Panc1 (cell line): ENCODE measurements around the gene CMIP. TPM values are rescaled to one million over a fixed set of nuclear protein-coding genes. Genes with fewer than 3 reads are reported as not detected.

Experiments used
- ATAC-seq: fragments of 200-7000 bp; cut with Tn5 transposase; 2 replicates; pipeline ENCODE4 v1.9.1; 2020; ENCODE audit warnings: mild to moderate bottlenecking, moderate library complexity
- BruUV-seq: library from RNA; stranded (reverse); fragments of 400-500 nt; replicated peaks from 2 replicates; lab custom pipeline; 2021; lab: Mats Ljungman, UMichigan
- CTCF ChIA-PET: fragments of 300-600 bp; sonication (Branson Sonifier 250); formaldehyde crosslinking; loops from one replicate; lab custom pipeline; 2022; ENCODE audit warnings: antibody characterized with exemption; lab: Charles Lee
- POLR2A ChIA-PET: fragments of 300-600 bp; sonication (Branson Sonifier 250); formaldehyde crosslinking; loops from one replicate; lab custom pipeline; 2022; ENCODE audit warnings: antibody characterized with exemption; lab: Charles Lee
- DNase-seq: peaks from one replicate; pipeline ENCODE4 v3.0.0-alpha.2; 2010; ENCODE audit warnings: low read depth, low spot score
- H3K27ac ChIP-seq: 2 replicates; pipeline ENCODE4 v1.5.1; 2011; ENCODE audit warnings: mild to moderate bottlenecking, low read length, inconsistent platforms
- H3K27me3 ChIP-seq: fragments of 200-500 bp; sonication (Bioruptor generic); 2 replicates; pipeline ENCODE4 v1.6.0; 2014; ENCODE audit warnings: low read length, inconsistent platforms; ENCODE audit not compliant: control insufficient read depth, insufficient read depth
- H3K36me3 ChIP-seq: fragments of 200-500 bp; sonication (Bioruptor generic); 2 replicates; pipeline ENCODE4 v1.5.1; 2014; ENCODE audit warnings: inconsistent platforms, mild to moderate bottlenecking, low read length, moderate library complexity; ENCODE audit not compliant: control insufficient read depth, insufficient read depth
- H3K4me1 ChIP-seq: 2 replicates; pipeline ENCODE4 v1.5.1; 2011; ENCODE audit warnings: inconsistent platforms, mild to moderate bottlenecking, low read length, moderate library complexity; ENCODE audit not compliant: control insufficient read depth, insufficient read depth
- H3K4me3 ChIP-seq, 2 experiments: 2 replicates each; pipeline ENCODE4 v1.5.1; 2011 to 2012; ENCODE audit warnings: low read depth in 2 of 2, low read length in 2 of 2, mild to moderate bottlenecking in 2 of 2, inconsistent platforms in 1 of 2, moderate library complexity in 1 of 2
- H3K9me3 ChIP-seq: fragments of 200-500 bp; sonication (Bioruptor generic); 2 replicates; pipeline ENCODE4 v1.5.1; 2014; ENCODE audit warnings: low read depth, mild to moderate bottlenecking, inconsistent platforms, low read length, moderate library complexity; ENCODE audit not compliant: control insufficient read depth, insufficient read depth
- CTCF ChIP-seq: fragments of 450-650 bp; IDR thresholded peaks from 2 replicates; pipeline ENCODE4 v1.5.1; 2017; ENCODE audit warnings: mild to moderate bottlenecking
- POLR2AphosphoS5 ChIP-seq: IDR thresholded peaks from 2 replicates; pipeline ENCODE4 v1.6.1; 2012; ENCODE audit warnings: mild to moderate bottlenecking, low read depth, low read length, moderate library complexity
- REST ChIP-seq, 2 experiments: IDR thresholded peaks; 2 replicates each; pipeline ENCODE4 v1.6.1; 2011 to 2012; ENCODE audit warnings: low read depth in 2 of 2, control low read depth in 1 of 2, low read length in 1 of 2, mild to moderate bottlenecking in 1 of 2, moderate library complexity in 1 of 2; ENCODE audit not compliant: insufficient read depth in 1 of 2
- SIN3A ChIP-seq: IDR thresholded peaks from 2 replicates; pipeline ENCODE4 v1.6.1; 2012; ENCODE audit warnings: low read depth, mild to moderate bottlenecking, low read length, moderate library complexity, borderline replicate concordance; ENCODE audit not compliant: insufficient read depth
- TCF7L2 ChIP-seq: IDR thresholded peaks from 2 replicates; pipeline ENCODE4 v1.6.1; 2011; ENCODE audit warnings: mild to moderate bottlenecking, low read depth, low read length, inconsistent platforms
- in situ Hi-C: cut with HindIII; loops from 2 replicates; pipeline ENCODE4 v1.10.0; 2016; ENCODE audit warnings: low sequenced_read_pairs, low pct_unique_long_range_greater_than_20kb
- intact Hi-C: fragments of 100-400 bp; cut with micrococcal nuclease; formaldehyde crosslinking; loops from one replicate; pipeline ENCODE4 v1.10.0; 2022; ENCODE audit not compliant: unreplicated experiment
- total RNA-seq: library from RNA; stranded (reverse); gene quantifications from one replicate; pipeline ENCODE4 v1.2.1, GENCODE V29; 2021; ENCODE audit not compliant: unreplicated experiment

The CMIP gene
- total RNA-seq, 1 experiment from 2014 or later = 49.7 TPM

GRCh38 chr16:81455006-81455405, 10.4 kb downstream of the CMIP start:
- H3K4me3 ChIP-seq = no peak overlapping the region
- H3K27me3 ChIP-seq = no peaks in the 10 kb centered on the region
- H3K9me3 ChIP-seq = no peaks in the 10 kb centered on the region
- intact Hi-C loops (no loop called here), in situ Hi-C loops (no loop called here)
- peaks cover 44% of the 10 kb centered on the region for H3K4me1 ChIP-seq
- CTCF ChIA-PET = no interaction called here
- POLR2A ChIA-PET = no interaction called here
- no TSS peak for BruUV-seq
- ATAC-seq = no peak
- no peak overlapping the region for H3K27ac ChIP-seq
- DNase-seq = no peak
- TF ChIP-seq TCF7L2 (no peak), POLR2AphosphoS5 (no peak), REST (IDR thresholded peaks at IDR 0.05; ENCODE audit: insufficient read depth in 1 of 2, low read depth in 2 of 2, low read length in 1 of 2) (no peak), CTCF (no peak), SIN3A (no peak)
- H3K36me3 ChIP-seq = no peaks in the 10 kb centered on the region

GRCh38 chr16:81455720-81456494, 11.3 kb downstream of the CMIP start:
- TF ChIP-seq POLR2AphosphoS5 = no peak
- TF ChIP-seq CTCF = no peak
- TF ChIP-seq REST (IDR thresholded peaks at IDR 0.05; ENCODE audit: insufficient read depth in 1 of 2, low read depth in 2 of 2, low read length in 1 of 2) = no peak
- no peak for TF ChIP-seq SIN3A
- TF ChIP-seq TCF7L2 = no peak
- no peaks in the 10 kb centered on the region for H3K36me3 ChIP-seq
- ATAC-seq (no peak), DNase-seq (no peak)
- intact Hi-C loops = no loop called here
- BruUV-seq = no TSS peak
- ChIA-PET POLR2A (no interaction called here), CTCF (no interaction called here)
- H3K4me1 ChIP-seq = peaks cover 44% of the 10 kb centered on the region
- H3K27ac ChIP-seq = no peak overlapping the region
- no peaks in the 10 kb centered on the region for H3K9me3 ChIP-seq
- in situ Hi-C loops = no loop called here
- H3K27me3 ChIP-seq = no peaks in the 10 kb centered on the region
- no peak overlapping the region for H3K4me3 ChIP-seq
